Cardiac muscle cell (in vitro differentiated cells and primary cell): ENCODE data around the gene KBTBD7. TPM values are rescaled to one million over a fixed set of nuclear protein-coding genes. Genes with fewer than 3 reads are reported as not detected.

Experiments used
- DNase-seq, 2 donors: peaks; one replicate each; pipeline versions ENCODE4 v3.0.0 to v3.0.0-alpha.2; 2010 to 2017; ENCODE audit warnings: low read depth in 1 of 2, low spot score in 1 of 2
- H3K27ac ChIP-seq: fragments of 200-600 bp; sonication (generic); 2 replicates; pipeline ENCODE4 v1.5.1; 2016
- H3K27me3 ChIP-seq: fragments of 200-600 bp; sonication (generic); 2 replicates; pipeline ENCODE4 v1.6.0; 2016; ENCODE audit warnings: control low read depth
- H3K36me3 ChIP-seq: fragments of 200-600 bp; sonication (generic); 2 replicates; pipeline ENCODE4 v1.5.1; 2016; ENCODE audit warnings: control low read depth
- H3K4me1 ChIP-seq: fragments of 200-600 bp; sonication (generic); 2 replicates; pipeline ENCODE4 v1.8.1; 2017; ENCODE audit warnings: low read depth, mild to moderate bottlenecking, mixed run types
- H3K4me3 ChIP-seq: fragments of 200-600 bp; sonication (generic); 2 replicates; pipeline ENCODE4 v1.5.1; 2016; ENCODE audit warnings: mild to moderate bottlenecking
- H3K9me3 ChIP-seq: fragments of 200-600 bp; sonication (generic); 2 replicates; pipeline ENCODE4 v1.5.1; 2017; ENCODE audit warnings: low read depth, mild to moderate bottlenecking, control low read depth
- CTCF ChIP-seq: IDR thresholded peaks from 2 replicates; pipeline ENCODE4 v1.5.1; 2012; ENCODE audit warnings: low read depth, mild to moderate bottlenecking, low read length
- polyA plus RNA-seq: library from polyadenylated mRNA; unstranded; fragments of >200 nt; fragmentation: Nextera tagmentation; extraction: Ambion mirVana; gene quantifications from 2 replicates; pipeline ENCODE4 v1.2.1, GENCODE V29; 2016
- total RNA-seq: library from RNA; depleted of rRNA; stranded (reverse); fragments of >200 nt; gene quantifications from 2 replicates; pipeline ENCODE4 v1.2.3, GENCODE V29; 2016

The KBTBD7 gene
- total and polyA plus RNA-seq, 2 experiments from 2014 or later, result 9.5 to 15.5 TPM

GRCh38 chr13:41196011-41196410 is 1.6 kb upstream of the KBTBD7 start:
- DNase-seq, result no peak
- no peaks in the 10 kb centered on the region for H3K9me3 ChIP-seq
- peaks cover 9% of the 10 kb centered on the region for H3K4me1 ChIP-seq
- H3K27ac ChIP-seq, result no peak overlapping the region
- H3K36me3 ChIP-seq, result no peaks in the 10 kb centered on the region
- no peak overlapping the region for H3K4me3 ChIP-seq
- no peak for TF ChIP-seq CTCF
- no peaks in the 10 kb centered on the region for H3K27me3 ChIP-seq

- Histone ChIP-seq H3K4me1 (peaks cover 9% of the 10 kb centered on the region), H3K4me3 (peak overlapping the region; percentile 49), H3K36me3 (peaks cover 2% of the 10 kb centered on the region), H3K27me3 (no peaks in the 10 kb centered on the region), H3K27ac (no peak overlapping the region), H3K9me3 (no peaks in the 10 kb centered on the region)
- no peak for TF ChIP-seq CTCF
- no peak for DNase-seq
These were observed 900 bp downstream of the KBTBD7 start for GRCh38 chr13:41193469-41193868.

GRCh38 chr13:41188584-41188983 is 5.8 kb downstream of the KBTBD7 start:
- Histone ChIP-seq H3K4me1 (peaks cover 9% of the 10 kb centered on the region), H3K9me3 (no peaks in the 10 kb centered on the region), H3K36me3 (peaks cover 2% of the 10 kb centered on the region), H3K27ac (no peak overlapping the region), H3K4me3 (no peak overlapping the region), H3K27me3 (no peaks in the 10 kb centered on the region)
- no peak for TF ChIP-seq CTCF
- peak in 1 of 2 donors; percentile 25 for DNase-seq

- H3K27me3 ChIP-seq, result no peaks in the 10 kb centered on the region
- no peak for TF ChIP-seq CTCF
- no peak overlapping the region for H3K27ac ChIP-seq
- H3K9me3 ChIP-seq, result no peaks in the 10 kb centered on the region
- H3K36me3 ChIP-seq, result peaks cover 2% of the 10 kb centered on the region
- no peak for DNase-seq
- no peak overlapping the region for H3K4me3 ChIP-seq
- H3K4me1 ChIP-seq, result peaks cover under 1% of the 10 kb centered on the region
These were observed 7.9 kb downstream of the KBTBD7 start for GRCh38 chr13:41186481-41186880.

GRCh38 chr13:41182231-41182630 is 12.1 kb downstream of the KBTBD7 start:
- DNase-seq, result no peak
- H3K4me1 ChIP-seq, result no peaks in the 10 kb centered on the region
- H3K27me3 ChIP-seq, result no peaks in the 10 kb centered on the region
- no peaks in the 10 kb centered on the region for H3K36me3 ChIP-seq
- no peak overlapping the region for H3K27ac ChIP-seq
- H3K9me3 ChIP-seq, result no peaks in the 10 kb centered on the region
- H3K4me3 ChIP-seq, result no peak overlapping the region
- no peak for TF ChIP-seq CTCF
